ENCODE data around the gene PPM1L.
"Not testable (repeated sequence)": the region's sequence is repeated elsewhere in the genome, so short reads cannot be mapped to it uniquely, and the experiment has no call there.

The PPM1L gene

DNA sequence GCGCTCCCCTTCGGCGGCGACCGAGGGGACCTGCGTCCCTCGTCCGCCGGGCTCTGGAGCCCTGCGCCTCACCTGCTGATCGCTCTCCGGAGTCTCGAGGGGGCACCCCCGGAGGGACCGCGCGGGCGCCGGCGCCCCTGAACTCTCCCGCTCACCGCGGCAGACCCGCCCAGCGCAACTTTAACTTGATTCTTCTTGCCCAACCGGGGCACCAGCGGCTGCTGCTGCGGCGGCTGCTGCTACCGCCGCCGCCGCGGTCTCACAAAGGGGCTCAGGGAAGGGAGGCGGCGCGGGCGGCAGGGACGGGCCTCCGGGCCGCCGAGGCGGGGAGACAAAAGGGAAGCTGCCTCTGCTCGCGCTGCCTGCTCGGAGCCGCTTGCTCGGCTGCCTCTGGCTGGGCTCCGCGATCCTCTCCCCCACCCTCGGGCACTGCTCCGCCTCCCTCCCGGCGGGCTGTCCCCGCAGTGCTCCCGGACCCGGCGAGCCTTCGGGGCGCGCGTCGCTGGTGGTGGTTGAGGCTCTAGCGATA is at the start of gene PPM1L:
PPM1L (plus strand) TSS at position 456 of the 529 bp plus-strand sequence.
- no peaks in the 10 kb centered on the region for H3K36me3 ChIP-seq (ENCODE audit: insufficient read depth, low read length)
- H3K9me3 ChIP-seq (ENCODE audit: low read length), result no peaks in the 10 kb centered on the region
- peak within 1 kb of the TSS; percentile 80 for H3K9ac ChIP-seq (ENCODE audit: low read length)
- H3K9me2 ChIP-seq (ENCODE audit: low read depth, low read length), result no peaks in the 10 kb centered on the region
- peaks cover 30% of the 10 kb centered on the region for H3K4me1 ChIP-seq (ENCODE audit: insufficient read depth, low read length, severe bottlenecking)
- H3F3A ChIP-seq (ENCODE audit: insufficient read depth, low read length), result no peaks in the 10 kb centered on the region
- no peaks in the 10 kb centered on the region for H4K20me1 ChIP-seq (ENCODE audit: insufficient read depth, low read length)
- H3K27ac ChIP-seq (ENCODE audit: low read depth, low read length, poor library complexity, severe bottlenecking), result no peak within 1 kb of the TSS
- peaks cover 6% of the 10 kb centered on the region; the same call in 1 of the 2 replicates for H3K27me3 ChIP-seq (ENCODE audit: insufficient read depth, low read length)
- H2AFZ ChIP-seq (ENCODE audit: low read length), result peak within 1 kb of the TSS; percentile 36; the same call in 1 of the 2 replicates
- H3K4me3 ChIP-seq (ENCODE audit: low read depth, low read length, poor library complexity, severe bottlenecking), result peak within 1 kb of the TSS; percentile 77
- TF ChIP-seq, protein P1, sequence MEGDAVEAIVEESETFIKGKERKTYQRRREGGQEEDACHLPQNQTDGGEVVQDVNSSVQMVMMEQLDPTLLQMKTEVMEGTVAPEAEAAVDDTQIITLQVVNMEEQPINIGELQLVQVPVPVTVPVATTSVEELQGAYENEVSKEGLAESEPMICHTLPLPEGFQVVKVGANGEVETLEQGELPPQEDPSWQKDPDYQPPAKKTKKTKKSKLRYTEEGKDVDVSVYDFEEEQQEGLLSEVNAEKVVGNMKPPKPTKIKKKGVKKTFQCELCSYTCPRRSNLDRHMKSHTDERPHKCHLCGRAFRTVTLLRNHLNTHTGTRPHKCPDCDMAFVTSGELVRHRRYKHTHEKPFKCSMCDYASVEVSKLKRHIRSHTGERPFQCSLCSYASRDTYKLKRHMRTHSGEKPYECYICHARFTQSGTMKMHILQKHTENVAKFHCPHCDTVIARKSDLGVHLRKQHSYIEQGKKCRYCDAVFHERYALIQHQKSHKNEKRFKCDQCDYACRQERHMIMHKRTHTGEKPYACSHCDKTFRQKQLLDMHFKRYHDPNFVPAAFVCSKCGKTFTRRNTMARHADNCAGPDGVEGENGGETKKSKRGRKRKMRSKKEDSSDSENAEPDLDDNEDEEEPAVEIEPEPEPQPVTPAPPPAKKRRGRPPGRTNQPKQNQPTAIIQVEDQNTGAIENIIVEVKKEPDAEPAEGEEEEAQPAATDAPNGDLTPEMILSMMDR (IDR thresholded peaks at IDR 0.05; ENCODE audit: low read length), result no peak
- TF ChIP-seq EZH2 (IDR thresholded peaks at IDR 0.05; ENCODE audit: borderline replicate concordance, low read length), result no peak
- peak within 1 kb of the TSS; percentile 82 for H3K4me2 ChIP-seq (ENCODE audit: low read length)
- H3K79me2 ChIP-seq (ENCODE audit: insufficient read depth, low read length), result no peaks in the 10 kb centered on the region

DNA sequence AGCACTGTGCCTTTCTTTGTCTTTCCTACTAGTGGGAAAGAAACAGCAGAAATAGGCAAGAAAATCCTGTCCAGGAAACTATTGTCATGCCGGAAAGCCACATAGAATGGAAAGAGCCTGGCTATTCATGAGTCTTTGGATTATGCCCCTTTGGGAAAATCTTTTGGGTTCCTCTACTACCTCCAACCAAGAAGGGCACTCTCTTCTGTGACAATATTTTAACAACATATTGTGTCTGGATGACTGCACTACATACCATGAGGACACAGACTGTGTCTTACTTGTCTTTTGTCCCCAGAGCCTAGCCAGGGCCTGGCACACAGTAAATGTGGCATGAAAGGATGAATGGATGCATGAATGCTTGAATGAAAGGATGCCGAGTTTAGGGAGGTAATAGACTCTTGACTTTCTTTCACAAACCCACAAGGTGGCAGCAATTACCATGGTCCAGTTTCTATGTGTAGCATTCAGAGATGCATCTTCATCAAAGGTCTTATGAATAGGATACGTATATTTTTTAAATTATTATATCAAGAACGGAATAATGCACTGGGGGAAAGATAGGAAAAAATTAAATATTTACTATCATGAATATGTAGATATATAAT is 48.7 kb upstream of the PPM1L start:
- no peak for TF ChIP-seq EZH2 (IDR thresholded peaks at IDR 0.05; ENCODE audit: borderline replicate concordance, low read length)
- TF ChIP-seq, protein P1 (IDR thresholded peaks at IDR 0.05; ENCODE audit: low read length), result peak; percentile 54
- no peaks in the 10 kb centered on the region for H3K4me1 ChIP-seq (ENCODE audit: insufficient read depth, low read length, severe bottlenecking)
- no peaks in the 10 kb centered on the region for H3K27me3 ChIP-seq (ENCODE audit: insufficient read depth, low read length)
- H3K27ac ChIP-seq (ENCODE audit: low read depth, low read length, poor library complexity, severe bottlenecking), result no peak overlapping the region
- H3K36me3 ChIP-seq (ENCODE audit: insufficient read depth, low read length), result no peaks in the 10 kb centered on the region
- no peak overlapping the region for H3K4me3 ChIP-seq (ENCODE audit: low read depth, low read length, poor library complexity, severe bottlenecking)
- H4K20me1 ChIP-seq (ENCODE audit: insufficient read depth, low read length), result no peaks in the 10 kb centered on the region
- no peak overlapping the region for H3K9ac ChIP-seq (ENCODE audit: low read length)
- no peaks in the 10 kb centered on the region for H3K9me3 ChIP-seq (ENCODE audit: low read length)
- no peaks in the 10 kb centered on the region for H3F3A ChIP-seq (ENCODE audit: insufficient read depth, low read length)
- H3K4me2 ChIP-seq (ENCODE audit: low read length), result no peak overlapping the region
- H3K79me2 ChIP-seq (ENCODE audit: insufficient read depth, low read length), result no peaks in the 10 kb centered on the region
- H3K9me2 ChIP-seq (ENCODE audit: low read depth, low read length), result no peaks in the 10 kb centered on the region
- H2AFZ ChIP-seq (ENCODE audit: low read length), result no peak overlapping the region

DNA sequence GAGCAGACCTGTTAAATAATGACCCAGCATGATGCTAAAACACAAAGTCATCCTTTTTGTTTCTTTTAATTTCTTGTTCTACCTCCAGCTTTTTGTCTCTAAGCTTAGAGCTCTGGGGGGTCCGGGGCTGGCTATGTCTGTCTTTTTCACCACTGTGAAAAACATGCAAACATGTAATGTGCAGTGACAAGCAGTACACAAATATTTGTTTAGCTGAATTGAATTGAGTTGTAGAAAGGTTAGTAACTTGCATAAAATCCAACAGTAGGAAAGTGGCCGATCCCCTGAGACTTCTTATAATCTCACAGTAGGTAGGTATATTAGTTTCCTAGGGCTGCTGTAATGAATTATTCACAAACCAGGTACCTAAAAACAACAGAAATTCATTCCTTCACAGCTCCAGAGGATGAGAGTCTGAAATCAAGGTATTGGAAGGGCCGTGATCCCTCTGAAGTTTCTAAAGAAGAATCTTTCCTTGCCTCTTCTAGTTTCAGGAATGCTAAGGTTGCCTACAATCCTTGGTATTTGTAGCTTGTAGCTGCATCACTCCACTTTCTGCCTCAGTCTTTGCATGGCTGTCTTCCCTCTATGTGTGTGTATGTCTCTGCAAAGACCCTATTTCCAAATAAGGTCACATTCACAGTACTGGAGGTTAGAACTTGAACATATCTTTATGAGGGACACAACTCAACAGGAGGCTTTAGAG is 46.4 kb upstream of the PPM1L start:
- H3K27me3 ChIP-seq (ENCODE audit: insufficient read depth, low read length), result no peaks in the 10 kb centered on the region
- no peak overlapping the region for H3K4me2 ChIP-seq (ENCODE audit: low read length)
- TF ChIP-seq EZH2 (IDR thresholded peaks at IDR 0.05; ENCODE audit: borderline replicate concordance, low read length), result no peak
- TF ChIP-seq, protein P1 (IDR thresholded peaks at IDR 0.05; ENCODE audit: low read length), result no peak

DNA sequence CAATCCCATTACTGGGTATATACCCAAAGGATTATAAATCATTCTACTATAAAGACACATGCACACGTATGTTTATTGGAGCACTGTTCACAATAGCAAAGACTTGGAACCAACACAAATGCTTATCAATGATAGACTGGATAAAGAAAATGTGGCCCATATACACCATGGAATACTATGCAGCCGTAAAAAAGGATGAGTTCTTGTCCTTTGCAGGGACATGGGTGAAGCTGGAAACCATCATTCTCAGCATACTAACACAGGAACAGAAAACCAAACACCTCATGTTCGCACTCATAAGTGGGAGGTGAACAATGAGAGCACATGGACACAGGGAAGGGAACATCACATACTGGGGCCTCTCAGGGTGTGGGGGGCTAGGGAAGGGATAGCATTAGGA is 42.9 kb upstream of the PPM1L start:
- H3K4me1 ChIP-seq (ENCODE audit: insufficient read depth, low read length, severe bottlenecking); H3K9me3 ChIP-seq (ENCODE audit: low read length); H3K4me3 ChIP-seq (ENCODE audit: low read depth, low read length, poor library complexity, severe bottlenecking); H4K20me1 ChIP-seq (ENCODE audit: insufficient read depth, low read length); H3K27me3 ChIP-seq (ENCODE audit: insufficient read depth, low read length); H3K36me3 ChIP-seq (ENCODE audit: insufficient read depth, low read length); H3K4me2 ChIP-seq (ENCODE audit: low read length); H3F3A ChIP-seq (ENCODE audit: insufficient read depth, low read length); H2AFZ ChIP-seq (ENCODE audit: low read length); H3K9me2 ChIP-seq (ENCODE audit: low read depth, low read length); H3K9ac ChIP-seq (ENCODE audit: low read length); H3K79me2 ChIP-seq (ENCODE audit: insufficient read depth, low read length); H3K27ac ChIP-seq (ENCODE audit: low read depth, low read length, poor library complexity, severe bottlenecking): not testable (repeated sequence)

More for the DNA sequence above, 46.4 kb upstream of the PPM1L start:
- Histone ChIP-seq H3K9ac (ENCODE audit: low read length) (no peak overlapping the region), H3K4me3 (ENCODE audit: low read depth, low read length, poor library complexity, severe bottlenecking) (no peak overlapping the region), H3F3A (ENCODE audit: insufficient read depth, low read length) (no peaks in the 10 kb centered on the region), H4K20me1 (ENCODE audit: insufficient read depth, low read length) (no peaks in the 10 kb centered on the region), H2AFZ (ENCODE audit: low read length) (no peak overlapping the region), H3K4me1 (ENCODE audit: insufficient read depth, low read length, severe bottlenecking) (no peaks in the 10 kb centered on the region), H3K36me3 (ENCODE audit: insufficient read depth, low read length) (no peaks in the 10 kb centered on the region), H3K9me2 (ENCODE audit: low read depth, low read length) (no peaks in the 10 kb centered on the region), H3K9me3 (ENCODE audit: low read length) (no peaks in the 10 kb centered on the region), H3K79me2 (ENCODE audit: insufficient read depth, low read length) (no peaks in the 10 kb centered on the region), H3K27ac (ENCODE audit: low read depth, low read length, poor library complexity, severe bottlenecking) (no peak overlapping the region)
